Lung (tissue), 12 donors: Measurements from ENCODE around the gene PFDN5. TPM values are rescaled to one million over a fixed set of nuclear protein-coding genes. Genes with fewer than 3 reads are reported as not detected.
A peak's percentile ranks its signal among the peaks of the same experiment; 100 is the strongest.

Experiments
- ATAC-seq: fragments of 200-7000 bp; cut with Tn5 transposase; one replicate; pipeline ENCODE4 v1.9.1; 2020; ENCODE audit warnings: moderate number of reproducible peaks; ENCODE audit not compliant: insufficient read depth, low FRiP score
- DNase-seq, 3 donors: peaks; one replicate each; pipeline ENCODE4 v3.0.0-alpha.2; 2013 to 2017
- H3K27ac ChIP-seq, 2 donors: one replicate each; pipeline ENCODE4 v1.5.1; 2013; ENCODE audit warnings: mild to moderate bottlenecking in 2 of 2, moderate library complexity in 2 of 2, control low read depth in 1 of 2, inconsistent platforms in 1 of 2, low read depth in 1 of 2, low read length in 1 of 2
- H3K27me3 ChIP-seq, 3 donors: one replicate each; pipeline ENCODE4 v1.5.1; 2013; ENCODE audit warnings: low read length in 2 of 3; ENCODE audit not compliant: control insufficient read depth in 3 of 3, insufficient read depth in 3 of 3
- H3K36me3 ChIP-seq, 4 donors: one replicate each; pipeline ENCODE4 v1.5.1; 2013; ENCODE audit warnings: low read length in 4 of 4, mild to moderate bottlenecking in 1 of 4, moderate library complexity in 1 of 4; ENCODE audit not compliant: control insufficient read depth in 4 of 4, insufficient read depth in 4 of 4
- H3K4me1 ChIP-seq, 5 donors: one replicate each; pipeline ENCODE4 v1.5.1; 2013; ENCODE audit warnings: low read length in 5 of 5, mild to moderate bottlenecking in 2 of 5, moderate library complexity in 1 of 5; ENCODE audit not compliant: control insufficient read depth in 5 of 5, insufficient read depth in 5 of 5
- H3K4me3 ChIP-seq: one replicate; pipeline ENCODE4 v1.5.1; 2013; ENCODE audit warnings: mild to moderate bottlenecking, control low read depth, moderate library complexity
- H3K9ac ChIP-seq, 2 donors: one replicate each; pipeline ENCODE4 v1.5.1; 2013; ENCODE audit warnings: low read length in 2 of 2, control low read depth in 1 of 2; ENCODE audit not compliant: insufficient read depth in 1 of 2
- H3K9me3 ChIP-seq, 4 donors: one replicate each; pipeline ENCODE4 v1.5.1; 2013; ENCODE audit warnings: low read length in 3 of 4, mild to moderate bottlenecking in 1 of 4, moderate library complexity in 1 of 4; ENCODE audit not compliant: control insufficient read depth in 4 of 4, insufficient read depth in 3 of 4
- CTCF ChIP-seq: IDR thresholded peaks from 2 replicates; pipeline ENCODE4 v1.5.1; 2012; ENCODE audit warnings: mild to moderate bottlenecking; ENCODE audit errors: control extremely low read depth, extremely low read depth
- WGBS, 2 donors: extraction: QIAGEN DNeasy Blood & Tissue Kit; methylation state at CpG; one replicate each; pipeline ENCODE4 v1.1.7; 2013; 5-methylcytosine and 5-hydroxymethylcytosine counted together
- polyA plus RNA-seq, 2 donors: library from polyadenylated mRNA; stranded (reverse); fragments of 200-250 nt; gene quantifications; one replicate each; pipeline ENCODE4 v1.2.1, GENCODE V29; 2013
- total RNA-seq, 2 donors: library from RNA; depleted of rRNA in 1 of 2; stranded (reverse); fragments of >200 nt in 1 of 2; gene quantifications; one replicate each; pipeline ENCODE4 v1.2.1, GENCODE V29; 2014 to 2021
- donor health status: control.
- donor health status: control.
- donor health status: Bipolar disorder and iron deficiency.
- donor health status: healthy.
- donor health status: DM: yes; HTN: yes; CAD: no.

The PFDN5 gene
- total and polyA plus RNA-seq, 4 donors: 351 to 1,722 (median 505) TPM

GRCh38 chr12:53300187-53300586, 4.8 kb downstream of the PFDN5 start:
- no peak for ATAC-seq

GRCh38 chr12:53302903-53303302, 7.6 kb downstream of the PFDN5 start:
- H3K9ac ChIP-seq: no peak overlapping the region
- H3K4me3 ChIP-seq: no peak overlapping the region
- no peak for TF ChIP-seq CTCF
- 90 to 96% methylated on average over 5 of the region's 5 CpGs for WGBS, 2 donors
- no peaks in the 10 kb centered on the region for H3K27me3 ChIP-seq
- no peaks in the 10 kb centered on the region for H3K9me3 ChIP-seq
- ATAC-seq: no peak
- peaks cover 14 to 35% (median 33%) of the 10 kb centered on the region in 4 donors for H3K36me3 ChIP-seq
- H3K4me1 ChIP-seq: peaks cover 3 to 14% (median 5%) of the 10 kb centered on the region in 5 donors
- no peak overlapping the region for H3K27ac ChIP-seq
- no peak for DNase-seq

More at GRCh38 chr12:53300187-53300586, 4.8 kb downstream of the PFDN5 start:
- H3K4me1 ChIP-seq: peaks cover 5 to 24% (median 10%) of the 10 kb centered on the region in 5 donors
- no peak for DNase-seq
- H3K36me3 ChIP-seq: peaks cover 2 to 32% (median 12%) of the 10 kb centered on the region in 4 donors
- H3K9ac ChIP-seq: peak overlapping the region; percentile 51 to 81
- TF ChIP-seq CTCF: no peak
- H3K27me3 ChIP-seq: no peaks in the 10 kb centered on the region
- peak overlapping the region; percentile 62 for H3K4me3 ChIP-seq
- 3% methylated on average over 12 of the region's 12 CpGs for WGBS, 2 donors
- peak overlapping the region; percentile 21 to 65 for H3K27ac ChIP-seq
- H3K9me3 ChIP-seq: no peaks in the 10 kb centered on the region

- TF ChIP-seq CTCF: no peak
- no peak for ATAC-seq
- no peak for DNase-seq
Observed at GRCh38 chr12:53306826-53307225, 11.5 kb downstream of the PFDN5 start.

GRCh38 chr12:53308276-53308675, 12.9 kb downstream of the PFDN5 start:
- no peak overlapping the region for H3K27ac ChIP-seq
- TF ChIP-seq CTCF: no peak
- no peak overlapping the region for H3K4me3 ChIP-seq
- H3K27me3 ChIP-seq: no peaks in the 10 kb centered on the region
- H3K9ac ChIP-seq: no peak overlapping the region
- H3K36me3 ChIP-seq: peaks cover 12 to 41% (median 40%) of the 10 kb centered on the region in 4 donors
- DNase-seq (no peak), ATAC-seq (no peak)
- no peaks in the 10 kb centered on the region for H3K4me1 ChIP-seq
- H3K9me3 ChIP-seq: no peaks in the 10 kb centered on the region
- WGBS, 2 donors: 75 to 93% methylated on average over 4 of the region's 4 CpGs

More at GRCh38 chr12:53306826-53307225, 11.5 kb downstream of the PFDN5 start:
- H3K27me3 ChIP-seq: no peaks in the 10 kb centered on the region
- no peak overlapping the region for H3K9ac ChIP-seq
- H3K36me3 ChIP-seq: peaks cover 12 to 48% (median 47%) of the 10 kb centered on the region in 4 donors
- no peaks in the 10 kb centered on the region for H3K4me1 ChIP-seq
- 96 to 97% methylated on average over 10 of the region's 10 CpGs for WGBS, 2 donors
- no peak overlapping the region for H3K4me3 ChIP-seq
- no peaks in the 10 kb centered on the region for H3K9me3 ChIP-seq
- H3K27ac ChIP-seq: no peak overlapping the region
